H54 (cell line): ENCODE data around the gene SAA4.
"Not testable (repeated sequence)": the region's sequence is repeated elsewhere in the genome, so short reads cannot be mapped to it uniquely, and the experiment has no call there.

Experiments
- DNase-seq: peaks from one replicate; pipeline ENCODE4 v3.0.0; 2011; ENCODE audit warnings: low spot score, mixed read lengths; ENCODE audit not compliant: insufficient read length
- FAIRE-seq: peaks from 3 replicates; lab custom pipeline; 2011; peaks lifted over from hg19 to GRCh38; lab: Jason Lieb, UNC
- POLR2A ChIP-seq: IDR thresholded peaks from 2 replicates; pipeline ENCODE4 v1.6.1; 2011; ENCODE audit warnings: low read depth, mild to moderate bottlenecking, low read length

Gene SAA4

DNA sequence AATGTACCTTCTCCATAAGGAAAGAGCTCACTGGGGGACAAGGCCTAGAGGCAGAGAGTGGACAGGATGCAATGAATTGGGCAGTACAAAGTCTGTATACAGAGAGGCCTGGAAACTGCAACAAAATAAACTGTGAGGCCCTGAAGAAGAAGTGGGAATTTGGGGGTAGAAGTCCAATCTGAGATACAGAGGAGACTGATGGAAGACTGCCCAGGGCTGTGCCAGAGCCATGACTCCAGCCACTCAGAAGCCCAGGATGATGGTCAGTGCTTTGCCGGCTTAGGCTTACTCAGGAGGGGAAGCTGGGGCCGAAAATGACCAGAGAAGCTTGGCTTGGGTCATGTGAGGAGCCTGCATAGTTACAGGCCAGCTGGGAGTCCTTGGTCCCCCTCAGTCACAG is 5.7 kb downstream of the SAA4 start:
- no peak for TF ChIP-seq POLR2A
- no peak for FAIRE-seq
- no peak for DNase-seq

DNA sequence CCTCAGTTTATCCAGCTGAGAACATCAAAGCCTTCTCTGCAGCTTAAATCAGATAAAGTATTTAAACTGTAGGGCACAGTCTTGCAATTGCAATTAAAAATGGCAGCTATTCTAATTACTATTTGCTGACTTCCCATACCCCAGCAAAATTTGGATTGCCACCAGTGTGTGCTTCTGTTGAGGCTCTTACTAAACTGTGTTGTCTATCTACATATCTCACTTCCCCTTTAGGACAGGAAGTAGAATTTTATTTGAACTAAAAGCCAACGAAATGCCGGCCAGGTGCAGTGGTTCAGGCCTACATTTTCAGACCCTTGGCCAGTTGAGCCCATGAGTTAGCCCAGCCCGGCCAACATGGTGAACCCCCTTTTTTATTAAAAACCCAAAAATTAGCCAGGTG is 7.1 kb downstream of the SAA4 start:
- FAIRE-seq (no peak), DNase-seq (no peak)
- TF ChIP-seq POLR2A: no peak

DNA sequence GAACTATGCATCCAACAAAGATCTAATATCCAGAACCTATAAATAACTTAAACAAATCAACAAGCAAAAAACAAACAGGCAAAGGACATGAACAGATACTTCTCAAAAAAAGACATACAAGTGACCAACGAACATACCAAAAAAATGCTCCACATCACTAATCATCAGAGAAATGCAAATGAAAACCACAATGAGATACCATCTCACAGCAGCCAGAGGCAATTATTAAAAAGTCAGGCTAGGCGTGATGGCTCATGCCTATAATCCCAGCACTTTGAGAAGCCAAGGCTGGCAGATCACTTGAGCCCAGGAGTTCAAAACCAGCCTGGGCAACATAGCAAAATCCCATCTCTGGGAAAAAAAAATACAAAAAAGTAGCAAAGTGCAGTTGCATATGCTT is 10.7 kb downstream of the SAA4 start:
- TF ChIP-seq POLR2A: no peak
- no peak for FAIRE-seq
- DNase-seq: no peak

DNA sequence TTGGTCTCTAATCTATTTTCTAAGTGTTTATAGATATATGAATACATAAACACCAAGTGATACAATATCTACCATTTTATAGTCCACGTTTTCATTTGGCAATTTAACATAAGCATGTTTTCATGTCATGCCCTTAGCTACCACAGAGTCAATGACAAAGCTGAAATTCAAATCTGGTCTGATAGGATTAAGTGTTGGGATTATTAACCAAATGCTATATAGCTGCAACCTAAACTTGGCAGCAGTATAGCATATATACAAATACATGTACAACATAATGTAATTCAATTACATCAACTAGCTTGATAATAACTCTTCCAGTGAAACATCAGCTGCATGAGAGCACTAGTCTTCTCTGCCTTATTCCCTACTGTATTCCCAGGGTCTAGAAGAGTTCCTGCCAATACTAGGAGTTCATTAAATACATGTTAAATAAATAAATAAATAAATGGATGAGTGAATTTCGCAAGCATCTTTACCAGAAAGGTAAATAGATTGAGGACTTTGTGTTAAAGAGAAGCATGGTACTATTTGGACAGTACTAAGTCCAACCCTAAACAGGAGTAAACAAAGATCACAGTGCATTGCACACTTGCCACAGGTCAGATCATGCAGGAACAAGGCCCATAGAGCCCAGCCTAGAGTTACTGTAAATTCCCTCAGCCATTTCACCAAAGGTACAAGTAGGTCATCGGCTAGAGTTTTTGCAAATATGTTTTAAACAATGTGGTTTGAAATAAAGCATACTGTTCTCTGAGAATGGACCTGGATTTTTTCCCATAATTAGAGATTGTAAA is 12.8 kb downstream of the SAA4 start:
- no peak for TF ChIP-seq POLR2A
- no peak for DNase-seq
- FAIRE-seq: no peak

DNA sequence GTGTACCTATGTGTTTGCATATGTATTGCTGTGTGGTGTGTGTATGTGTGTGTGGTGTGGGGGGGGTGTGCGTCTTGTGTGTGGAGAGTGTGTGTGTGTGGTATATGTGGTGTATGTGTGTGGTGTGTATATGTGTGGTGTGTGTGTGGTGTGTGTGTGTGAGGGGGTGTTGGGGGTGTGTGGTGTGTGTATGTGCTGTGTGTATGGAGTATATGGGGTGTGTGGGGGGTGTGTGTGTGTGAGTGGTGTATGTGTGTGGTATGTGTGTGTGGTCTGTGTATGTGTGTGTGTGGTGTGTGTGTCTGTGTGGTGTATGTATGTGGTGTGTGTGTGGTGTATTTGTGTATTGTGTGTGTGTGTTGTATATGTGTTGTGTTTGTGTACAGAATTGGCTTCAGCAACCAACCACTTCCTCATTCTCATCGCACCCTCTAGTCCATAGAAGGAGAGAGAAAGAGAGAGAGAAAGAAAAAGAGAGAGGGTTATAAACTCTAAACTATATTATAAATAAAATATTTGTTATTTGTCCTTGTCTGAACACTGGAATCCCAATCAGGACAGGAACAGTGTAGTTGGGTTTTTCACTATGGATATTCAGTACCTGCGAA is 13.7 kb downstream of the SAA4 start:
- TF ChIP-seq POLR2A: no peak
- DNase-seq (no peak), FAIRE-seq (no peak)

DNA sequence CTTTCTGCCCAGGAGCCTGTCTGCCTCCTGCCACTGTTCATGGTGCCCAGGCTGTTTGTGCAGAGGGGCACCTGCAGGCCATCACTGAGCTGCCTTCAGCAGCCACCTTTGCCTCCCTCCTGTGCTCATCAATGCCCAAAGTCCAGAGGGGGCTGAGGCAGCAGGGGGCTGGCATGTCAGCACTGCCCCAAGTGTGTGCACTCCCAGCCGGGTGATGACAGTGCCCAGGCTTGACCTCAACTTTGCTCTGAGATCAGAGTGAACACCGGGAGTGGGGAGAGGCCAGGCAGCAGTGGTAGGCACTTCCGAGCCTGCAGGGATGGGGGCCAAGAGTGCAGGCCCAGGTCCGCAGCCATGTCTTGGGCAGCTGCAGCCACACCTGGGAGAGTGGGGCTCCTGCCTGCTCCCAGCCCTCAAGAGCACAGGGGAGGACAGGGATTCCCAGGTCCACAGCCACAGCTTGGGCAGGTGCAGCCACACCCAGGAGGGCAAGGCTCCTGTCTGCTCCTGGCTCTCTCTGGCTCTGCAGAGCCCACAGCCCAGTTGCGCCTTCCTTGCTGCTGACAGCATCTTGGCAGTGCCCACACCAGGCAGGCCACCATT is 15.2 kb downstream of the SAA4 start:
- TF ChIP-seq POLR2A: no peak
- FAIRE-seq (no peak), DNase-seq (no peak)

DNA sequence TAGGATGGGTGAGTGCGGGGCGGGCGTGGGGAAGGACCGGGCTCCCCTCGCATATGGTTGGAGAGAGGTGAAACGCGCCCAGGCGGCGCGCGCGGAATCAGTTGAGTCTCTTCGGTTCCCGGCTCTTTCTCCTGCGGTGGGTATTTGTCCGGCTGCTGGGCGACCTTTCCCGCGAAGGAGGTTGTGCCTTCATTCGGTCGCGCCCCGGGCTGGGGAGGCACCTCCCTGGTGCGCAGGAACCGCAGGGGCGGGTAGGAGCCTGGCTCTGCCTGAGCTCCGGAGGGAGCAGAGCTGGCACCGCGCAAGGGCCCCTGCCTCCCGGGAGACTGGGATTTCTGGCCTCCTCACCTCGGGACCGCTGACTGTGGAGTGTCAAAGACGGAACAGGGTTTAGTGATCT is 27.5 kb downstream of the SAA4 start:
- no peak for TF ChIP-seq POLR2A
- FAIRE-seq: no peak
- no peak for DNase-seq

DNA sequence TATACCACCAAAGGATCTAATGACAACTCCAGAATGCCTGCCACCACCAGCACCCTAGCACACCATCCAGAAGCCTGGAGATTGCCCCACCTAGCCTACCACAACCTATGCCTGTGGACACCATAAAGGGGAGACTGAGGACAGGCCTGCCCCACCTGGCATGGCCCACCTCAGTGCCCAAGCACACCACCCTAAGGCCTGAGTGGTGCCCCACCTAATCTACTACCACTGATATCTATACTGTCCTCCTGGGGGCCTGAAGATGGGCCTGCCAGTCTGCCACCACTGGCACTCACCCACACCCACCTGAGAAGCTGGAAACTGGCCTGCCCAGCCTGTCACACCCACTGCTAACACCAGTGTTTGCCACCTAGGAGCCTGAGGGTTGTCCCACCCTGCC is 31.8 kb downstream of the SAA4 start:
- DNase-seq: no peak
- FAIRE-seq: no peak
- no peak for TF ChIP-seq POLR2A

DNA sequence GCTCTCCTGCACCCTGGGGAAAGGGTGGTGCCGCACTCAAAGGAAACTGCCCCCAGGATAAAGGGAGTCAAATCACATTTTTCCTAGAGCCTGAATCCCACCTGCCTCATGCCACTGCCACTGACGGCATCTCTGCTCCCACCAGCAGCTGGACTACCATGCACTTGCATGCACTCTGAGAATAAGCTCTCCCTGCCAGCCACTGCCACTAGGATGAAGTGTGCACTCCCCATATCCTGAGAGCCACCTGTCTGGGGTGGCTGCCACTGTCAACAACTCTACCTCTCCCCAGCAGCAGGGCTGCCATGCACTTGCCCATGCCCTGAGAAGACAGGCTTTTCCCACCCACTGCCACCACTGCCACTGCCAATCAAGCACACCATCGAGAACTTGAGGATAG is 32.4 kb downstream of the SAA4 start:
- no peak for FAIRE-seq
- no peak for TF ChIP-seq POLR2A
- no peak for DNase-seq

DNA sequence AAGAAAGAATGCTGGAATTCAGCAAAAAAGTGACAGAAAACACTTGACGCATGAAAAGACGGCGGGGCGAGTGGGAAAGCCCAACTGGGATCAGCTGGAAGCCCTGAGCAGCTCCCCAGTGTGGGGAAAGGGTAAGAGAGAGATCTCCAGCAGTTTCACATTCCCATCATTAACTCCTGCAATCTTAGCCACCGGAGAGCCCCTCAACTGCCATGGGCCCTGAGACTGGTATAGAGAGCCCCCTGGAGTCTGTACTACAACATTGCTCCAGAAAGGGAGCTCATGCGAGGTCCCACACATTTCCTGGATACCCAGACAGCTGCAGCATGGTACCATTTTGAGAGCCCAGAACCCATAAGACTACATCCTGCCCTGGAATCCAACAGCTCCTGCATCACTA is 32.9 kb downstream of the SAA4 start:
- FAIRE-seq: no peak
- peak; percentile 18 for DNase-seq
- TF ChIP-seq POLR2A: no peak

DNA sequence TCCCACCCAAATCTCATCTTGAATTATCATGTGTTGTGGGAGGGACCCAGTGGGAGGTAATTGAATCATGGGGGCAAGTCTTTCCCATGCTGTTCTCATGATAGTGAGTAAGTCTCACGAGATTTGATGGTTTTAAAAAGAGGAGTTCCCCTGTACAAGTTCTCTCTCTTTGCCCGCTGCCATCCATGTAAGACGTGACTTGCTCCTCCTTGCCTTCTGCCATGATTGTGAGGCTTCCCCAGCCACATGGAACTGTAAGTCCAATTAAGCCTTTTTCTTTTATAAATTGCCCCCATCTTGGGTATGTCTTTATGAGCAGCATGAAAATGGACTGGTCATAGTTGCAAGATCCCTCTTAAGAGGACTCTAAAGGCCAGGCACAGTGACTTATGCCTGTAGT is 38.9 kb downstream of the SAA4 start:
- DNase-seq, FAIRE-seq: not testable (repeated sequence)

DNA sequence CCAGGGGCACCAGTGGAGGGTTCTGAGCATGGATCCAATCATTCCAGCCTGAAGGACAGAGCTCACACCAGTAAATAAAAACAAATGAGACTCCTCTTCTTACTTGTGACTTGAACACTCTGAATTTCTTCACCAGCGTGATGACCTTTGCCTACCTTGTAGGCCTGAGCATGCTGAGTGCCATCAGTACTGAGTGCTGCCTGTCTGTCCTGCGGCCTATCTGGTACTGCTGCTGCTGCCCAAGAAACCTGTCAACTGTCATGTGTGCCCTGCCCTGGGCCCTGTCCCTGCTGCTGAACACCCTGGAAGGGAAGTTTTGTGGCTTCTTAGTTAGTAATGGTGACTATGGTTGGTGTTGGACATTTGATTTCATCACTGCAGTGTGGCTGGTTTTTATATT is 40.1 kb downstream of the SAA4 start:
- DNase-seq: no peak
- FAIRE-seq: no peak
- TF ChIP-seq POLR2A: no peak

DNA sequence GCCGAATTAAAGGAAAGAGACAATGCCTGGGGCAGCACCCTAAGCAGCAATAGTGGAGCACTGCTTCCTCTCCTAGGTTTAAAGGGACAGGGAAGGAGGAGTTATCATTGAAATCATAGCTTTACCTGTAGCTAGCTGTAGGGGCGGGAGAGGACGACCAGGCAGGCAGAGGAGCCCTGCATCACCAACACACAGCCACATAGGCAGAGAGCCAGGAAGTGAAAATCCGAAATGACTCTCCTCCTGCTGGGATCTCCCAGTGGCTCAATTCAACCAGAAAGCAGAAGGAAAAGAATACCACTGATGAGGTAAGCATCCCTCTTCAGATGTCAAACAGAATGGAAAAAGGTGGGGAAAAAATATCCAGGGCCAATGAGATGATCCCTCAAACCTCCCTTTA is 43.6 kb downstream of the SAA4 start:
- FAIRE-seq (no peak), DNase-seq (no peak)
- TF ChIP-seq POLR2A: no peak

DNA sequence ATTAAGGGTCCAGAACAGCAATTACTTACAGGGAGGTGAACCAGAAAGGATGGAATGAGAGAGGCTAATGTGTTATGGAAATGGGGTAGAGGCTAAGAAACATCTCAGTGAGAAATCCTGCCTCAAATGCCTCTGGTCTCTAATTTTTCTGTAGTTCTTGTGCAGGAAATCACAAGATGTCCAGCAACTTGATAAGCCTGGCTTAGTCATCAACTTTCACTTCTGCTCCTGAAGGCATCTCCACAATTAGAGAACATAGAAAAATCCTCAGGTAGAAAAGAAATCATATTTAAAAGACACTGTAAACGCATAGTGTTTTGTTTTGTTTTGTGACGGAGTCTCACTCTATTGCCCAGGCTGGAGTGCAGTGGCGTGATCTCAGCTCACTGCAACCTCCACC is 45.2 kb downstream of the SAA4 start:
- FAIRE-seq (no peak), DNase-seq (no peak)
- no peak for TF ChIP-seq POLR2A

DNA sequence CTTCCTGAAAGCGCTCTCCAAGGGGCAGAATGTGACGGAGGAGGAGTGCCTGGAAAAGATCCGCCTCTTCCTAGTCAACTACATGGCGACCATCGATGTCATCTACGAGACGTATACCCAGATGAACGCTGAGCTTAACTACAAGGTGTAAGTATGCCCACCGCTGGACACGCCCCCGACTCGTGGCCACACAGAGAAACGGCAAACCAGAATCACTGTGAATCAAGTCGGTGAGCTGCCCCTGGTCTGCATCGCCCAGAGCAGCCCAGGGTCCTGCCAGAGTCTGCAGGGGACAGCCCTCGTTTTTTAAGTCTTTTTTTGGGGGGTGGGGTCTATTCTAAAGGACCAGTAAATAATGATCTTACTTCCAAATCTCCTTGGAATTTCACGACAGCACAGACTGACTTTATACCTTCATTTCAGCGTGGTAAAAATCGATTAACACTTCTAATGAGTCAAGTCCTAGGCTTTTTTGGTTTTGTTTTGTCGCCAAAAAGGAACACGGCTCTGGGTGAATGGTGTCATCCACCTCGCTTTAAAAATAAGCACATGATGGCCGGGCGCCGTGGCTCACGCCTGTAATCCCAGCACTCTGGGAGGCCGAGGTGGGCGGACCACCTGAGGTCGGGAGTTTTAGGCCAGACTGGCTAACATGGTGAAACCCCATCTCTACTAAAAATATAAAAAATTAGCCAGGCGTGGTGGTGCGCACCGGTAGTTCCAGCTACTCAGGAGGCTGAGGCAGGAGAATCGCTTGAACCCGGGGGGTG is 46.9 kb downstream of the SAA4 start:
- not testable (repeated sequence) for DNase-seq, FAIRE-seq
